Measurements from ENCODE around the gene CLDN22.

CLDN22 gene

GRCh38 chr4:183362036-183362435, 42.0 kb upstream of the CLDN22 start:
- no peaks in the 10 kb centered on the region for H3K36me3 ChIP-seq
- no peak overlapping the region for H3K27ac ChIP-seq
- no peak for TF ChIP-seq CTCF (IDR thresholded peaks at IDR 0.05)
- intact Hi-C loops (cut with DNase I; ENCODE audit: low total_unique reads), result no loop called here
- H3K4me3 ChIP-seq, result no peak overlapping the region
- no peaks in the 10 kb centered on the region for H3K9me3 ChIP-seq
- no peak for DNase-seq
- H3K4me1 ChIP-seq, result no peaks in the 10 kb centered on the region
- H3K27me3 ChIP-seq, result peaks cover 0 to 2% of the 10 kb centered on the region in 2 donors

- H3K9me3 ChIP-seq, result no peaks in the 10 kb centered on the region
- no peak overlapping the region for H3K27ac ChIP-seq
- intact Hi-C loops (cut with DNase I; ENCODE audit: low total_unique reads), result no loop called here
- DNase-seq, result no peak
- TF ChIP-seq CTCF (IDR thresholded peaks at IDR 0.05), result no peak
- H3K27me3 ChIP-seq, result peaks cover 0 to 2% of the 10 kb centered on the region in 2 donors
- no peaks in the 10 kb centered on the region for H3K4me1 ChIP-seq
- H3K4me3 ChIP-seq, result no peak overlapping the region
- no peaks in the 10 kb centered on the region for H3K36me3 ChIP-seq
Measured at GRCh38 chr4:183360161-183360919, 40.3 kb upstream of the CLDN22 start.

GRCh38 chr4:183358215-183358755, 38.2 kb upstream of the CLDN22 start:
- H3K4me3 ChIP-seq, result no peak overlapping the region
- TF ChIP-seq CTCF (IDR thresholded peaks at IDR 0.05), result no peak
- H3K36me3 ChIP-seq, result no peaks in the 10 kb centered on the region
- no peak for DNase-seq
- peaks cover 0 to 2% of the 10 kb centered on the region in 2 donors for H3K27me3 ChIP-seq
- intact Hi-C loops (cut with DNase I; ENCODE audit: low total_unique reads), result no loop called here
- H3K27ac ChIP-seq, result no peak overlapping the region
- H3K9me3 ChIP-seq, result no peaks in the 10 kb centered on the region
- no peaks in the 10 kb centered on the region for H3K4me1 ChIP-seq

- H3K4me3 ChIP-seq, result no peak overlapping the region
- no peak for DNase-seq
Measured at GRCh38 chr4:183356931-183357675, 37.0 kb upstream of the CLDN22 start.

More at GRCh38 chr4:183356931-183357675, 37.0 kb upstream of the CLDN22 start:
- Histone ChIP-seq H3K27ac (no peak overlapping the region), H3K27me3 (peaks cover 0 to 2% of the 10 kb centered on the region in 2 donors), H3K9me3 (no peaks in the 10 kb centered on the region), H3K36me3 (no peaks in the 10 kb centered on the region), H3K4me1 (no peaks in the 10 kb centered on the region)
- intact Hi-C loops (cut with DNase I; ENCODE audit: low total_unique reads), result no loop called here
- no peak for TF ChIP-seq CTCF (IDR thresholded peaks at IDR 0.05)

Data from tibial artery (tissue), 4 donors.